DMS153 (cell line): ENCODE data around the gene INHA.

Source experiments
- DNase-seq: peaks from one replicate; lab custom pipeline; 2025; lab: John Stamatoyannopoulos, UW

The INHA gene, protein sequence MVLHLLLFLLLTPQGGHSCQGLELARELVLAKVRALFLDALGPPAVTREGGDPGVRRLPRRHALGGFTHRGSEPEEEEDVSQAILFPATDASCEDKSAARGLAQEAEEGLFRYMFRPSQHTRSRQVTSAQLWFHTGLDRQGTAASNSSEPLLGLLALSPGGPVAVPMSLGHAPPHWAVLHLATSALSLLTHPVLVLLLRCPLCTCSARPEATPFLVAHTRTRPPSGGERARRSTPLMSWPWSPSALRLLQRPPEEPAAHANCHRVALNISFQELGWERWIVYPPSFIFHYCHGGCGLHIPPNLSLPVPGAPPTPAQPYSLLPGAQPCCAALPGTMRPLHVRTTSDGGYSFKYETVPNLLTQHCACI

DNA sequence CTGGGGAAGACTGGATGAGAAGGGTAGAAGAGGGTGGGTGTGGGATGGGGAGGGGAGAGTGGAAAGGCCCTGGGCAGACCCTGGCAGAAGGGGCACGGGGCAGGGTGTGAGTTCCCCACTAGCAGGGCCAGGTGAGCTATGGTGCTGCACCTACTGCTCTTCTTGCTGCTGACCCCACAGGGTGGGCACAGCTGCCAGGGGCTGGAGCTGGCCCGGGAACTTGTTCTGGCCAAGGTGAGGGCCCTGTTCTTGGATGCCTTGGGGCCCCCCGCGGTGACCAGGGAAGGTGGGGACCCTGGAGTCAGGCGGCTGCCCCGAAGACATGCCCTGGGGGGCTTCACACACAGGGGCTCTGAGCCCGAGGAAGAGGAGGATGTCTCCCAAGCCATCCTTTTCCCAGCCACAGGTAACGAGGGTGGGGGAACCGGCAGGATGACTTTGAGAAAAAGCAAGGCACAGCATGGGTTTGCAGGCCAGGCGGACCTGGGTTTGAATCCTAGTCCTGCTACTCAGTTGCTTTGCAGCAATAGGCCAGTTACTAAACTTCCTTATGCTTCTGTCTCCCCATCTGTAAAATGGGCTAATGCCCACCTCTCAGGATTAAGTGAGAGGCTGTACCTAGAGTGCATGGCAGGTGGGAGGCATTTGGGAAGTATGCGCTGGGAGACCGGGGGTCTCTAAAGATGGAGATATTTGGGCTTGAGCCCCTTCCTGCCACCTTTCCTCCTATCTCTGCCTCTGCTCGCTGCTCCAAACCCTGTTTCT, at the start of gene INHA:
TSS of gene INHA (plus strand) at position 74 of the 765 bp plus-strand sequence. CDS start at position 139, 65 bp downstream.
- no peak for DNase-seq

DNA sequence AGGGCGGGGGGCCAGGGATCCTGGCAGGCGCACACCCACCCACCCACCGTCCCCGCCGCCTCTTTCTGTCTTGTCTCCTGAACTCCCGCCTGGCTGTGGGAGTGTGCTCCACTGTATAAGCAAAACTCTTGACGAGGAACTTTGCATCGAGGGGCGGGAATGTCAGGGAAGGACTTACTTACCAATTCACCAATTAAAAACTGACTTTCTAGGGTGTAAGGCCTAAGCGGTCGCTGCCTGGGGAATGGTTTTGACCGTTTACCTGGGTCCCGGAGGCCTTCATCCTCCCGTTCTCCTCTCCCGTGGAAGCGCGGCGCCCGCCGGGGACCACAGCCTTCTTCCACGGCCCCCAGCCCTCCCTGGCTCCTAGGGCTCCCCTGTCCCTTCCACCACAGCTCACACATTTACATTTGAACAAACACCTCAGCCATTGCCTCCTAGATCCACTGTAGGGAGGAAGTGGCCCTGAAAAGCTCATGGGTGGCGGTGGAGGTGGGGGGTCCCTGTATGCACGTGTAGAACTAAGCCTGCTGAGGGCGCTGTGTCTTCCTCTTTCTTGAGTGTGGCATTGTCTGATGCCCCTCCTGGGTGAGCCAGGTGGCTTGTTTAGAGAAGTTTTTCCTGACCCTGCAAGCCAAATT, 49.0 kb upstream of the INHA start:
- no peak for DNase-seq

DNA sequence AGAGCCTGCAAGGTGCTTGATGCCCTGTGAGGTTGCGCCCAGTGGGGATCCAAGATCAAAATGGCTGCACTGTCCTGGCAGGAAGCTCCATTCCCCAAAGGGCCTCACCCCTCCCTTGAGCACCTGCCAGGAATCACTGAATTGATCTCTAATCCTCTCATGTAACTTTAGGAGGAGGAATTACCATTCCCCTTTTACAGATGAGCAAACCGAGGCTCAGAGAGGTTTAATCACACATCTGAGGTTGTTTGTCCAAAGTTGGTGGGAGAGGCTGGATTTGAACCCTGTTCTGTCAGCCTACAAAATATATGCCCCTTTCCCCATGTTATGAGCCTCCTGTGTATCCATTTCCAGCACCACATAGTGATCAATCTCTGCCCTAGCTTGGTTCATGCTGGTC, 47.3 kb upstream of the INHA start:
- DNase-seq, result no peak

DNA sequence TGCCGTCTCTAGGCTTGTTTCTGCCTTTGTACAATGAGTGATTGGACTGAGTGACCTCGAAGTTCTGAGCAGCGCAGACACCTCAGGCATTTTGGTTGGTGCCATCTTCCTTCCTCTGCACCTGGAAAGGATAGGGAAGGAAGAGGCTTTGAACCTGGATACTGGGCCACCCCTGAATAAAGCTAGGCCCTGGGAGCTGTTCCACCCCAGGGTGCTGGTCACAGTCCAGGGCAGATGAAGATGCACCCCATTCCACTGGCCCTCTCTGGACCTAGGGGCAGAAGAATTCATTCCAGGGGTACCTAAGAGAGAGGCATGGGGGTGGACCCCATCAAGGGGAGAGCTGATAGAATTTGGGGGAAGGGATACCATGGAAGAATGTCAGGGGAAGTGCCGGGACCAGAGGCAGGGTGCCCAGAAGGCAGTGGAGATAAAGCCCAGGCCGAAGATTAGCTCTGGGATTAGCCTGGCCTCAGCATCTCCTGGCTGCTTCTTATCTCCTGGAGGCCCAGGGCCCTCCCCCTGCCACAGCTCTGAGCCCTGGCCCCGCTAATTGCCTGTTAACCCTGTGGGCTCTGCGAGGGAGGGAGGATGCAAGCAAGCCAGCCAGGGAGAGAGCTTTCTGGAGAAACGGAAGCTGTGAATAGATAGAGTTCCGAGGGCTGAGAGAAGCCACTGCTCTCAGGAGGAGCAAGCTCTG, 46.4 kb upstream of the INHA start:
- DNase-seq, result no peak

DNA sequence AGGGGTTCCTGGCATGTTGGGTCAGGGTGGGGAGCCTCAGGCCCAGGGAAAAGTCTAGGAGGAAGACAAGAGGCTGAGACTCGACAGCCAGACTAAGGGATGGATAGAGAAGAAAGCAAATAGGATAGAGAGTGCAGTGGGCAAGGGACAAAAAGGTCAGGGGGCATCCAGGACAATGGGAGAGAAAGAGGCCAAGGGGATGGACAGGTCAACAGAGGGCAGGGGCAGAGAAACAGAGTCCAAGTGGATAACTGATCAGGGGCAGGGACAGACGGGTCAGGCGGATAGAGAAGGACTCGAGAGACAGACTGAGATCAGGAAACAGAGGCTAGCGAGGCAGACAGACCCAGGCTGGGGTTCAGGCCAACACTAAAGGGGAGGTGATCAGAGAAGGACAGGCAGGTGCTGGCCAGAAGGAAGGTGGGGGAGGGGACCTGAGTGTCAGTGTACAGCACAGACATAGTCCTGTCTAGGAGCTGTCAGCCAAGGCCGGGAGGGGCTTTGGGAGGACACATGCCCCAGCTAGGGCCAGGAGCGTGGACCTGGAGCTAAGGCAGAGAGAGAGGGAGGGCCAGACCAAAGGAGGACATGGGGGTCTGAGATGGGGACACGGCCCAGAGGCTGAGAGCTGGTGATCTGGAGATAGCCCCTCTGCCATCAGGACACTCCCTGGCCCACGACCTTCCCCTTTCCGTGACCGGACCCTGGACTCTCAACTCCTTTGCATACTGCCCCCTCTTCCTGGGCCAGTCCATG, 45.6 kb upstream of the INHA start:
- no peak for DNase-seq

DNA sequence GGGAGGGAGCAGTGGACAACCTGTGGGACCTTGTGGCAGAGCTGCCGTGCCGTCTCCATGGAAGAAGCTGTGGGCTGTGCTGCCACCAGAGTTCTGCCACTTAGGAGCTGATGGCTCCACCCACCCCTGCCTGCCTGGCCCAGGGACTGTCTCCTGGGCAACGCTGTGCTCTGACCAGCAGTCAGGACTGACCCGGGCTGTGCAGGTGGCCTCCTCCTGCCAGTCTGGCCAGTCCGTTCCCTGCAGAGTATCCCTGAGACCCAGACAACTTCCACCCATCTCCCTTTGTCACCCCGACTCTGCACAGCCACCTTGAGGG, 45.1 kb upstream of the INHA start:
- DNase-seq, result no peak

DNA sequence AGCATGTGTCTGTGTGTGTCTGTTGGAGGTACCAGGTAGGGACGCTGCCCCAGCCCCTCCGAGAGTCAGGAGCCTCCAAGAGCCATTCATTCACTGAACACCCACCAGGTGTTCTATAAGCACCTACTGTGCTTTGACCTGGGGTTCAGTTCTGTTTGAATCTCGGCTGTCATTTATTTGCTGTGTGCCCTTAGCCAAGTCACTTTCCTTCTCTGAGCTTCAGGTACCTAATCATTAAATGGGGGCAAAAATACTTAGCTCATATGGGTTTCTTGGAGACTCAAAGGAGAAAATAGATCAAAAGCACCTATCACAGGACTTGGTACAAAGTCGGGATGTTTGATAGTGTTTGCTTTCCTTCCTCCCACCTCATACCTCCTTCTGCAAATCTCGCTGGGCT, 44.6 kb upstream of the INHA start:
- DNase-seq, result no peak

DNA sequence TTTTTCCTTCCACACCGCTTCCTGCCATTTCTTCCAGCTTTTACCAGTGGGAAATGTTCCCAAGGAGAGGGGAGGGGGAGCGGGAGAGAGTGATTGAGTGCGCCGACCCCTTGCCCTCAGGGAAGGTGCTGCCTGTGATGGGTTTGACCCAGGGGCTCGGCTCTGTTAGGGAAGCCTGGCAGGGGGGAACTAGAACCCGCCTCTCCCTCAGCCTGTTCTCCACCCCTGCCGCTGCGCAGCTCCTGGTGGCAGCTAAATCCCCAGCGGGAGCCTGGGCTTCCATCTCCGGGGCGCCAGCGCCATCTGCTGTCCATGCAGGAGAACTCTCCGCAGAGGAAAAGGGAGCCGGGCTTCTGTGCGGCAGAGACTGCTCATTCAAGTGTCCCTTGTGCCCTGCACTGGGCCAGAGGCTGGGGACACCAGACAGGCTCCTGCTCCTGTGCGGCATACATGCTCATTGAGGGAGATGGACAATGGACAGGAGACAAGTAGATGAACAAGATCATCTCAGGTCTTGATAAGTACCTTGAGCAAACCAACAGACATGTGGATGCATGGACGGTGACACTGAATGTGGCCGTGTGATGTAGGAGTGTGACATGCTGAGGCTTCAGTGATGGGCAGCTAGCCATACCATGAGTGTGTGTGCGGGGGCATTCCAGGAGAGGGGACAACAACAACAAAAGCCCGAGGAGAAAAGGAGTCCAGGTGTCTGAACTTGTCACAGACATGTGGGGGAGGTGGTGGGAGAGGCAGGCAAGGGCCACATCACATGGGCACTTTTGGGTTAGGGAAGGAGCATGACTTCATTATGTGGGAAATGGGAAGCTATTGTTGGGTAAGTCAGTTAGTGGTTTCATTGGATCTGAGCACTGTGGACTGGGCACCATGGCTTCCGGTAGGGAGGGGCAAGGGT, 41.8 kb upstream of the INHA start:
- DNase-seq, result peak; percentile 62

DNA sequence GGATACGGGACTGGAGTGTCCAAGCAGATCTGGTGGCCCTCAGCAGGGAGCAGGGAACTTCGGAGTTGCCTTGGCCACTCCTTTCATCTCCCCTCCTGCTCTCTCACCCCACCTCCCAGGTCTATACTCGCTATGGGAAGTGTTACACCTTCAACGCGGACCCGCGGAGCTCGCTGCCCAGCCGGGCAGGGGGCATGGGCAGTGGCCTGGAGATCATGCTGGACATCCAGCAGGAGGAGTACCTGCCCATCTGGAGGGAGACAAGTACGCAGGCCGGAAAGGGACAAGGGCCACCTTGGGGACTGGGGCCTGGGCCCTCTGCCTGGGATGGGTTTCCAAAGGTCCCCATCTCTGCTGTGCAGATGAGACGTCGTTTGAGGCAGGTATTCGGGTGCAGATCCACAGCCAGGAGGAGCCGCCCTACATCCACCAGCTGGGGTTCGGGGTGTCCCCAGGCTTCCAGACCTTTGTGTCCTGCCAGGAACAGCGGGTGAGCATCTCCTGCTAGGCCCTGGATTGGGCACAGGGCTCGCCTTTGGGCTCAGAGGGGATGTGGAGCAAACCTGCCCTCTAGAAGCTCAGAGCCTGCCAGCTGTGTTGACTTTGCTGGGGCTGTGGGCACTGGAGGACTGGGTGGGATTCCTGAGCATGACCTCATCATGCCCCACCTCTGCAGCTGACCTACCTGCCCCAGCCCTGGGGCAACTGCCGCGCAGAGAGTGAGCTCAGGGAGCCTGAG, 40.3 kb upstream of the INHA start:
- DNase-seq, result no peak

DNA sequence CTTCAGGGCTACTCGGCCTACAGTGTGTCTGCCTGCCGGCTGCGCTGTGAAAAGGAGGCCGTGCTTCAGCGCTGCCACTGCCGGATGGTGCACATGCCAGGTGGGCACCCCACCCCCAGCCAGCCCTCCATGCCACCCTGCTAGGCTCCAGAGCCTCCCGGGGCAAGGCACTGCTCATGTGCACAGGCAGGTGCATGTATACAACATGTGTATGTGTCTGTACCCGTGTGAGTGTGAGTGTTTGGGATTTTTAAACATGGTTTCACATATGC, 39.8 kb upstream of the INHA start:
- DNase-seq, result no peak

DNA sequence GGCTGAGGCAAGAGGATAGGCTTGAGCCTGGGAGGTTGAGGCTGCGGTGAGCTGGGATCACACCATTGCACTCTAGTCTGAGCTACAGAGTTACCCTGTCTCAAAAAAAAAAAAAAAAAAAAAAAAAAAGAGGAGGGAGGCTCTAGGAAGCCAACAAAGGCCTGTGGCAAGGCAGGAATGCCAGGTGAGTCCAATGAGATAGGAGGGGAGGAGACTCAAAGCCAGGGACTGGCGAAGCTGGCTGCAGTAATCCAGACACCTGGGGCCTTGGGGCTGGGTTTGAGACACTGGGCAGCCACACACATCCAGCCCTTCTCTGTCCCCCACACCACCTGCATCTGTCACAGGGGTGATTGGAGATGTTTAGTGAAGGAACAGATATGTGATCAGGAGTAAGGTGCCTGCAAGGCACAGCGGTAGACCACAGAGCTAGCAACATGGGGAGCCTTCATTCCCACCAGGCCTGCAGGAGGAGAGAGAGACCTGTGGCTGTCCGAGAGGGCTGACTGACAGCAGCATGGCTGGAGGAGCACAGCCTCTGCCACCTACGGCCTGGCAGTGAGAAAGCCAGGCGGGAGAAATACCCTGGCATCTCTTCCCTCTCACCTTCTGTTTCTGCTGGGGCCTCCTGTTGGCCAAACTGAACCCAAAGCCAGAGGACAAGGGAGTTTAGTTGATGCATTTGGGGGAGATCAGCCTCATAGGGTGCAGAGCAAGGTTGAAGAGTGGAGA, 38.0 kb upstream of the INHA start:
- DNase-seq, result no peak

DNA sequence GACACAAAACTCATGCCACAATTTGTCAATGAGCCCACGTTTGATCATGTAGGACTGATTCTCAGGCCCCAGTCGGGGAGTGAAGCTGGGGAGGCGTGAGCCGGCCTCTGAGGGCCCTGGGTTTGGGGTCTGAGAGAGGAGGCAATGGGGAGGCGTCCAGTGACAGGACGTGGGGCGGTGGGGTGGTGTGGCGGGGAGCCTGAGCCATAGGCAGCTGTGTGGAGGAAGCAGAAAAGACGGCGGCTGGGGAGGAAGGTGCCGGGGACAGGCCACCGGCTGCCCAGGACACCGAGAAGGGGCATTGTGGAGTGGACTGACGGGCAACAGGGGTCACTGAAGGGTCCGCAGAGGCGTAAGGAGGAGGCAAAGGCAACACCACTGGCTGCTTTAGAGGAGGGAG, 35.7 kb upstream of the INHA start:
- DNase-seq, result no peak

DNA sequence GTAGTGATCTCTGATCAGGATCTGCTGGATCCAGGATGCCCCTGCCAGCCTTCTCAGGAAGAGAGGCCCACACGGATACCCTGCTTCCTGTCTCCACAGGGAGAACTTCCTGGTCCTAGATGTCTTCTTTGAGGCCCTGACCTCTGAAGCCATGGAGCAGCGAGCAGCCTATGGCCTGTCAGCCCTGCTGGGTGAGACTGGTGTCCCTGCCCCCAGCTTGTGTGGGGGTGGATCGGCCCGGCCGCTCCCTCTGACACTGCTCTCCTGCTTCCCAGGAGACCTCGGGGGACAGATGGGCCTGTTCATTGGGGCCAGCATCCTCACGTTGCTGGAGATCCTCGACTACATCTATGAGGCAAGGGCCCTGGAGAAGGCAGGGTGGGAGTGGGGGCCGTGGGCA, 35.1 kb upstream of the INHA start:
- no peak for DNase-seq

DNA sequence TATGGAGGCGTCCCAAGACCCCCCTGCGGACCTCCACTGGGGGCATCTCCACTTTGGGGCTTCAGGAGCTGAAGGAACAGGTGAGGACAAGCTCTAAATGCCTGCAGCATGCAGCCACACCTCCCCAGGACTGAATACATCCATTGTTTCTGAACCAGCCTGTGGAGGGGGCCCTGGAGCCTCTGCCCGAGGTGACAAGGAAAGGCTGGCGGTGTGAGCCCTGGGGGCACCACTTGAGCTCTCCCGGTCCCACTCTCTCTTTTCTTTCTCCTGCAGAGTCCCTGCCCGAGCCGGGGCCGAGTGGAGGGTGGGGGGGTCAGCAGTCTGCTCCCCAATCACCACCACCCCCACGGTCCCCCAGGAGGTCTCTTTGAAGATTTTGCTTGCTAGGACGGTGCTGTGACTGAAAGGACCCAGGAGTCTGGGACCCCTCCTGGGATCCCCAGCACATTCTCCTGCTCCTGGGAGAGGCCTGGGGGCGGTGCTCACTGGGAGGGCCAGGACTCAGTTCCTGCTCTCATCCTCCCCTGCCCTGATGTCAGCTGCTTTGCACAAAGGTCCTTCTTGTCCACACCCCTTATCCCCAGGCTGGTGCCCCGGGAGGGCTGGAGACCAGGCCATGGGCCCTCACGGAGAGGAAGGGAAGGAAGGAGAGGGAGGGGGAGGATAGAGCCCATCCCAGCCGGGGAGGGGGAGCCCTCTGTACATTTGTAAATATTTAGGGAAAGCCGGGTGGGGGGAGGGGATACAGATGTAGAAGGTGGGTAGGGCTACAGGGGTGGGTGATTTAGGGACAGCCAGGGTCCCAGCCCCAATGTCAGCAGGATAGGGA, 34.2 kb upstream of the INHA start:
- DNase-seq, result no peak

DNA sequence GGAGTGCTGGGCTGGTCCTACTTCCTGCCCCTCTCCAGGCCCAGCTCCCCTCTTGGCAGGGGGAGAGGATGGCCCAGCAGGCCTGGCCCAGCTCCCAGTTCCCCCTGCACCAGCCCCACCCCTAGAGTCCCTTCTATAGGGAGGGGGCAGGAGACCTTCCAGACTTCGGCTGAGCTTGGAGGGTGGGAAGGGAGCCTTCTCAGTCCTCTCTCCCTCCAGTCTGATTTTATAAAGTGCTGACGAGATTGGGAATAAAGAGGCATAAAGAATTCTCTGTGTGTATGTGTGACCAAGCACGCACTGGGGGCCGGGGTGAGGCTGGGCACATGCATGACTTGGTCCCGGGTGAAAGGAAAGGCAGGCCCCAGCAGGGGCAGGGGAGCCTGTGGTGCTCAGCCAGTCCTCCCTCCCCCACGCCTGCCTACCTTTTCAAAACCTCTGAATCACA, 33.6 kb upstream of the INHA start:
- DNase-seq, result no peak

DNA sequence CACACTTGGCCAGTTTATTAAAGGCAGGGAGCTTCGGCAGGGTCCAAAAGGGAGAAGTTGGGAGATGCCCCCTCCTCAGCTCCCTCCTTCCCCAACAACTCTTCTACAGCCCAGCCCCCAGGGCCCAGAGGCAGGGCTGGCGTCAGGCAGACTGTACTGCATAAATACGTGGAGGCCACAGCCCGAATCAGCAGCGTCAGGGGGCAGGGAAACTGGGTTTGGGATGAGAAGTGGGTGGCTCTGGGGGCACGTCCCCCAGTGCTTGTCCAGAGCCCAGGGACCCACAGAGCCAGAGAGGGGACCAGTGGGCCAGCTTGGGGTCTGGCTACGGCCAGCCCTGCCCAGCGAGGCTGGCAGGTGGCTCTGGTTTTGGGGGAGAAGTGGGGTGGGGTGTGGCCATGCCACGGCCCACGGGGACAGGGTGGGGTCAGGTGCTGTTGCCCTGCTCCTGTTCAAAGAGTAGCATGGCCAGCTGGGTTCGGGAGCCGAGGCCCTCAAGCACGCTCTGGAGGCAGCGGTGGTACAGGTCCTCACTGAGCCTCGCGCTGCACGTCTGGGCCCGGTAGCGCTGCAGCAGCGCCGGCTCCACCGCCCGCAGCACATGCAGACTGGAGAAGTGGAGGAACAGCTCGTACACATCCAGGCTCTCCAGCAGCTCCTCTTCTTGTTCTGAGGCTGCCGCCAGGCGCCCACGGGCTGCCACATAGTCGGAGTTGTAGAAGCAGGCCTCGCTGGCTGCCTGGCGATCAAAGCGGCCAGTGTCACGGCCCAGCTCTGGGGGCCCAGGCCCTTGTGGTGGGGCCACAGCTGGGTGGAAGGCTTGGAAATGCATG, 32.9 kb upstream of the INHA start:
- no peak for DNase-seq

DNA sequence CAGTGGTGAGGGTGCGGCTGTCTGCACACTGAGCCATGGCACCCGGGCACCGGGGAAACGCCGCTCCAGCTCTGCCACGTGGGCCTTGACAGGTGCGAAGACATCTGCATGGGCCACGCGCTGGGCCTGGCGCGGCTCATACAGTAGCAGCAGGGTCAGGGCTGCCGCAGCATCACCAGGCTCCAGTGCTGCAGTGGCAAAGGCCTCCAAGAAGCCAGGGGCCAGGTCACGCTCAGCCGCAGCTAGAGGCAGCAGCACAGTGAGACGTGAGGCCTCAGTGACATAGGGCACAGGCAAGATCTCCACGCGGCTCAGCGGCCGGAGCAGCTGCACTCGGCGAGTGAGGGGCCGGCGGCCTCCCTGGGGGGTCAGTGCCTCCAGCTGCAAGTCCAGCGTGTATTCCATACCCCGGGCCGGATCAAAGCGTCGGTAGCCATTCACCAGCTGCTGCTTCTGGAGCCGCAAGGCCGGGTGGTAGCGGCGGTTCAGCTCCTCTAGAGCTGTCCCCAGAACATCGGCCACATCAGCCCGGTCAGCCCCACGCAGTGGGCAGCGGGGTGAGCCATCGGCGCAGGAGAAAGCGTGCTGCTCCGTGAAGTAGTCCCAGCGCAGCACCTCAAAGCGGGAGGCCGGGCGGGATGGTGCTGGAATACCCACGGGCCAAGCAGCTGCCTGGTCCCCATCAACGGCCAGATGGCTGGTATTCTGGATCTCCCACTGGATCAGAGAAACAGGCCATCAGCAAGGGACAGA, 32.0 kb upstream of the INHA start:
- no peak for DNase-seq
